ENCODE measurements around the gene MAP3K13.

DNA sequence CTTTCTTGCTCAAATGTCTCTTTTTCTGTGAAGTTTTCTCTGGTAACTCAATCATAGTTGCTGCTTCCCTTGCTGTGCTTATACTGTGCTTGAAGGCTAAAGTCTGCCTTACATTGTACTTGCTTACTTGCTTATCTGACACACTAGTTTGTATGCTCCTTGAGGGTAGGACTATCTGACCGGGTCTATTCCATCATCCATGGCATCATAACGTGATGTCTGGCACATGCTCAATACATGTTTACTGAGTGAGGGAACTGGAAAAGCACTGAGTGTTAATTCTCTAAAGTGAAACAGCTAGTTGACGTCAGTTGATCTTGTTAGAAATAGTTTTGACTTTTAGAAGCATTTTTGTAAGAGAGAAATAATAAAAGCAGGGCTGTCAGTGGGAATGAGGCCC is 42.7 kb downstream of the MAP3K13 start:
- TF ChIP-seq, protein P1, sequence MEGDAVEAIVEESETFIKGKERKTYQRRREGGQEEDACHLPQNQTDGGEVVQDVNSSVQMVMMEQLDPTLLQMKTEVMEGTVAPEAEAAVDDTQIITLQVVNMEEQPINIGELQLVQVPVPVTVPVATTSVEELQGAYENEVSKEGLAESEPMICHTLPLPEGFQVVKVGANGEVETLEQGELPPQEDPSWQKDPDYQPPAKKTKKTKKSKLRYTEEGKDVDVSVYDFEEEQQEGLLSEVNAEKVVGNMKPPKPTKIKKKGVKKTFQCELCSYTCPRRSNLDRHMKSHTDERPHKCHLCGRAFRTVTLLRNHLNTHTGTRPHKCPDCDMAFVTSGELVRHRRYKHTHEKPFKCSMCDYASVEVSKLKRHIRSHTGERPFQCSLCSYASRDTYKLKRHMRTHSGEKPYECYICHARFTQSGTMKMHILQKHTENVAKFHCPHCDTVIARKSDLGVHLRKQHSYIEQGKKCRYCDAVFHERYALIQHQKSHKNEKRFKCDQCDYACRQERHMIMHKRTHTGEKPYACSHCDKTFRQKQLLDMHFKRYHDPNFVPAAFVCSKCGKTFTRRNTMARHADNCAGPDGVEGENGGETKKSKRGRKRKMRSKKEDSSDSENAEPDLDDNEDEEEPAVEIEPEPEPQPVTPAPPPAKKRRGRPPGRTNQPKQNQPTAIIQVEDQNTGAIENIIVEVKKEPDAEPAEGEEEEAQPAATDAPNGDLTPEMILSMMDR (conservative IDR thresholded peaks at IDR 0.05; ENCODE audit: low read depth, low read length): no peak
- TF ChIP-seq EZH2 (IDR thresholded peaks at IDR 0.05; ENCODE audit: low read length, unreplicated experiment): no peak
